Activated CD4-positive, alpha-beta T cell treated with anti-CD3 and anti-CD28 coated beads, Interleukin-2, amount 50 U/mL, for 16 hours (primary cell): Measurements from ENCODE around the gene UBA3.

ENCODE experiments used
- DNase-seq: peaks from one replicate; pipeline ENCODE4 v3.0.0-alpha.2; 2020

Gene UBA3

GRCh38 chr3:69097407-69098086, 17.4 kb upstream of the UBA3 start:
- DNase-seq = no peak

- no peak for DNase-seq
Observed at GRCh38 chr3:69096299-69096698, 16.1 kb upstream of the UBA3 start.

- peak; percentile 52 for DNase-seq
Observed at GRCh38 chr3:69095636-69096035, 15.5 kb upstream of the UBA3 start.

GRCh38 chr3:69094467-69095205, 14.5 kb upstream of the UBA3 start:
- peak; percentile 42 for DNase-seq

GRCh38 chr3:69092030-69092516, 11.9 kb upstream of the UBA3 start:
- peak; percentile 87 for DNase-seq

GRCh38 chr3:69091389-69092029, 11.3 kb upstream of the UBA3 start:
- peak; percentile 25 for DNase-seq

GRCh38 chr3:69090021-69090420, 9.9 kb upstream of the UBA3 start:
- no peak for DNase-seq

GRCh38 chr3:69088063-69088462, 7.9 kb upstream of the UBA3 start:
- DNase-seq = peak; percentile 69

GRCh38 chr3:69087030-69087791, 7.0 kb upstream of the UBA3 start:
- no peak for DNase-seq

GRCh38 chr3:69085833-69086722, 5.9 kb upstream of the UBA3 start:
- DNase-seq = peak; percentile 80

GRCh38 chr3:69085168-69085832, 5.1 kb upstream of the UBA3 start:
- DNase-seq = no peak

- DNase-seq = peak; percentile 97
Observed at GRCh38 chr3:69084326-69085167, 4.4 kb upstream of the UBA3 start, which contains the start of gene ARL6IP5. Gene ARL6IP5 (plus strand): TSS chr3:69084937. CDS start chr3:69085048, 111 bp downstream.

- DNase-seq = peak; percentile 94
Observed at GRCh38 chr3:69082805-69083204, 2.6 kb upstream of the UBA3 start.

GRCh38 chr3:69082361-69082760, 2.2 kb upstream of the UBA3 start:
- no peak for DNase-seq

GRCh38 chr3:69081583-69082262, 1.6 kb upstream of the UBA3 start:
- peak; percentile 57 for DNase-seq

GRCh38 chr3:69079269-69080159, 651 bp downstream of the UBA3 start:
- no peak for DNase-seq

GRCh38 chr3:69072928-69073327, 7.2 kb downstream of the UBA3 start:
- DNase-seq = no peak

- no peak for DNase-seq
Observed at GRCh38 chr3:69066121-69066520, 14.0 kb downstream of the UBA3 start.
